ENCODE measurements around the gene PSD2. TPM values are rescaled to one million over a fixed set of nuclear protein-coding genes. Genes with fewer than 3 reads are reported as not detected.

The PSD2 gene
- total and polyA plus RNA-seq, 2 of the 13 experiments (the other 11 are each of a cell fraction or from before 2014, with no cell fraction given): 0.07 TPM; not detected in 1

GRCh38 chr5:139882961-139883539 lies 87.4 kb downstream of the PSD2 start:
- ATAC-seq (no peak), FAIRE-seq (no peak), DNase-seq (ENCODE audit: low spot score) (no peak)
- in situ Hi-C loops (cut with HindIII; ENCODE audit: extremely low pct_ligation_motif_present, low pct_unique_long_range_greater_than_20kb): no loop called here
- H3K4me1 ChIP-seq (ENCODE audit: insufficient read depth, low read length): no peaks in the 10 kb centered on the region
- H3K36me3 ChIP-seq (replicated peaks in 1 of 2; ENCODE audit: control insufficient read depth in 1 of 2, insufficient read depth in 2 of 2, low read length in 2 of 2): no peaks in the 10 kb centered on the region
- no peak overlapping the region for H3K4me3 ChIP-seq (replicated peaks in 1 of 3; ENCODE audit: insufficient read depth in 1 of 3, low read depth in 2 of 3, low read length in 3 of 3)
- H3K9me3 ChIP-seq (ENCODE audit: low read length): no peaks in the 10 kb centered on the region
- H2AFZ ChIP-seq (ENCODE audit: low read length): no peak overlapping the region
- no peaks in the 10 kb centered on the region for H3K79me2 ChIP-seq (ENCODE audit: insufficient read depth, low read length)
- H3K27me3 ChIP-seq (ENCODE audit: control insufficient read depth in 1 of 2, insufficient read depth in 2 of 2, low read length in 2 of 2): peaks cover 4 to 64% of the 10 kb centered on the region in 2 experiments; a peak in 4 of 5 replicates
- H3K4me2 ChIP-seq (ENCODE audit: low read depth, low read length): no peak overlapping the region
- intact Hi-C loops (cut with micrococcal nuclease; ENCODE audit: unreplicated experiment): no loop called here
- ChIA-PET POLR2A (no interaction called here), CTCF (ENCODE audit: low intra/inter-chr PET ratio, low total read pairs) (no interaction called here)
- H3K9ac ChIP-seq (ENCODE audit: insufficient read depth, low read depth, low read length): no peak overlapping the region
- TF ChIP-seq SCMH1 (CRISPR knock-in tag; IDR thresholded peaks at IDR 0.05; ENCODE audit: borderline replicate concordance): no peak
- TF ChIP-seq, protein P1, sequence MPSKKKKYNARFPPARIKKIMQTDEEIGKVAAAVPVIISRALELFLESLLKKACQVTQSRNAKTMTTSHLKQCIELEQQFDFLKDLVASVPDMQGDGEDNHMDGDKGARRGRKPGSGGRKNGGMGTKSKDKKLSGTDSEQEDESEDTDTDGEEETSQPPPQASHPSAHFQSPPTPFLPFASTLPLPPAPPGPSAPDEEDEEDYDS (CRISPR knock-in tag; IDR thresholded peaks at IDR 0.05): no peak
- TF ChIP-seq MATR3 (CRISPR knock-in tag; IDR thresholded peaks at IDR 0.05): no peak
- TF ChIP-seq ZNF333 (CRISPR knock-in tag; IDR thresholded peaks at IDR 0.05; ENCODE audit: borderline replicate concordance): no peak
- TF ChIP-seq ZBTB38 (CRISPR knock-in tag; IDR thresholded peaks at IDR 0.05): no peak
- TF ChIP-seq NBN (conservative IDR thresholded peaks at IDR 0.05): no peak
- TF ChIP-seq NFYB (CRISPR knock-in tag; IDR thresholded peaks at IDR 0.05): no peak
- TF ChIP-seq, protein P2, sequence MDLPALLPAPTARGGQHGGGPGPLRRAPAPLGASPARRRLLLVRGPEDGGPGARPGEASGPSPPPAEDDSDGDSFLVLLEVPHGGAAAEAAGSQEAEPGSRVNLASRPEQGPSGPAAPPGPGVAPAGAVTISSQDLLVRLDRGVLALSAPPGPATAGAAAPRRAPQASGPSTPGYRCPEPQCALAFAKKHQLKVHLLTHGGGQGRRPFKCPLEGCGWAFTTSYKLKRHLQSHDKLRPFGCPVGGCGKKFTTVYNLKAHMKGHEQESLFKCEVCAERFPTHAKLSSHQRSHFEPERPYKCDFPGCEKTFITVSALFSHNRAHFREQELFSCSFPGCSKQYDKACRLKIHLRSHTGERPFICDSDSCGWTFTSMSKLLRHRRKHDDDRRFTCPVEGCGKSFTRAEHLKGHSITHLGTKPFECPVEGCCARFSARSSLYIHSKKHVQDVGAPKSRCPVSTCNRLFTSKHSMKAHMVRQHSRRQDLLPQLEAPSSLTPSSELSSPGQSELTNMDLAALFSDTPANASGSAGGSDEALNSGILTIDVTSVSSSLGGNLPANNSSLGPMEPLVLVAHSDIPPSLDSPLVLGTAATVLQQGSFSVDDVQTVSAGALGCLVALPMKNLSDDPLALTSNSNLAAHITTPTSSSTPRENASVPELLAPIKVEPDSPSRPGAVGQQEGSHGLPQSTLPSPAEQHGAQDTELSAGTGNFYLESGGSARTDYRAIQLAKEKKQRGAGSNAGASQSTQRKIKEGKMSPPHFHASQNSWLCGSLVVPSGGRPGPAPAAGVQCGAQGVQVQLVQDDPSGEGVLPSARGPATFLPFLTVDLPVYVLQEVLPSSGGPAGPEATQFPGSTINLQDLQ (CRISPR knock-in tag; IDR thresholded peaks at IDR 0.05): no peak
- no peak for TF ChIP-seq ZNF326 (CRISPR knock-in tag; IDR thresholded peaks at IDR 0.05; ENCODE audit: borderline replicate concordance)
- TF ChIP-seq FOXA3 (CRISPR knock-in tag; IDR thresholded peaks at IDR 0.05): no peak
- no peak for TF ChIP-seq ZNF563 (CRISPR knock-in tag; IDR thresholded peaks at IDR 0.05)
- no peak for TF ChIP-seq SRF (IDR thresholded peaks at IDR 0.05; ENCODE audit: low read depth, low read length)
- no peak overlapping the region for H3K27ac ChIP-seq (ENCODE audit: extremely low read length, insufficient read depth, low read length)
- 10% methylated on average over 2 of the region's 10 CpGs for WGBS (ENCODE audit: low lambda C conversion rate)
- BruUV-seq (replicated peaks): no TSS peak
- H4K20me1 ChIP-seq (ENCODE audit: insufficient read depth, low read length): no peaks in the 10 kb centered on the region

Data from HepG2 (cell line).